ENCODE data around the gene ARID2.

- TF ChIP-seq CTCF (tag by site-specific recombination; IDR thresholded peaks at IDR 0.05) (no peak), INSM2 (tag by site-specific recombination; IDR thresholded peaks at IDR 0.05) (no peak), ELK4 (IDR thresholded peaks at IDR 0.05; ENCODE audit: borderline replicate concordance, low read depth, low read length) (no peak), ZSCAN30 (tag by site-specific recombination; IDR thresholded peaks at IDR 0.05) (no peak), ZNF280C (tag by site-specific recombination; IDR thresholded peaks at IDR 0.05) (no peak), ZNF561 (tag by site-specific recombination; IDR thresholded peaks at IDR 0.05; ENCODE audit: borderline replicate concordance) (no peak), ZNF324 (tag by site-specific recombination; IDR thresholded peaks at IDR 0.05) (no peak), ZNF677 (tag by site-specific recombination; IDR thresholded peaks at IDR 0.05) (no peak), MYNN (tag by site-specific recombination; IDR thresholded peaks at IDR 0.05; ENCODE audit: borderline replicate concordance) (no peak)
Observed at GRCh38 chr12:45774508-45775162, 45.1 kb downstream of the ARID2 start.

Data from HEK293 (cell line).